ENCODE results near the gene C12orf57. TPM values are rescaled to one million over a fixed set of nuclear protein-coding genes. Genes with fewer than 3 reads are reported as not detected.

The C12orf57 gene, protein sequence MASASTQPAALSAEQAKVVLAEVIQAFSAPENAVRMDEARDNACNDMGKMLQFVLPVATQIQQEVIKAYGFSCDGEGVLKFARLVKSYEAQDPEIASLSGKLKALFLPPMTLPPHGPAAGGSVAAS
- total RNA-seq (100 to 1,000 TPM in 2 of 6 donors, 10 to 100 TPM in 4; 86.8 to 154 (median 97.6) TPM), polyA plus RNA-seq (100 to 1,000 TPM; 176 to 314 TPM)

DNA sequence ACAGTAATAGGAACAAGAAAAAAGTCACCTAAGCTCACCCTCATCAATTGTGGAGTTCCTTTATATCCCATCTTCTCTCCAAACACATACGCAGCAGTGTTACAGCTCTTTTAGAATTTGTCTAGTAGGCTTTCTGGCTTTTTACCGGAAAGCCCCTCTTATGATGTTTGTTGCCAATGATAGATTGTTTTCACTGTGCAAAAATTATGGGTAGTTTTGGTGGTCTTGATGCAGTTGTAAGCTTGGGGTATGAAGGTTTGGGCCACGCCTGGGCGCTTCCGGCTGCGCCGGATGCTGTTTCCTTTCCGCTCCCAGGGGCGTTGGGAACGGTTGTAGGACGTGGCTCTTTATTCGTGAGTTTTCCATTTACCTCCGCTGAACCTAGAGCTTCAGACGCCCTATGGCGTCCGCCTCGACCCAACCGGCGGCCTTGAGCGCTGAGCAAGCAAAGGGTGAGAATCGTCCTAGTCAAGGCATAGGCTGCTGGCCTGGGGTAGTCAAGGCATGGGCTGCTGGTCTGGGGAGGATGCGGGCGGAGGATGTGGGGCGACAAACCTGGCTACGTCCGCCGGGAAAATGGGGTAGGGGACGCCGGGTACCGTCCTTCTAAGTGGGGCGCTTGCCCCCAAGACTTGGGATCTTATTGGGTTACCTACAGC, at the start of gene C12orf57, which contains the start of gene RNU7-1:
C12orf57 (plus strand) TSS at position 301 of the 659 bp plus-strand sequence; CDS start at position 401, 100 bp downstream.
RNU7-1 (plus strand) TSS at position 95 of the 659 bp plus-strand sequence.
- TF ChIP-seq, protein P1, sequence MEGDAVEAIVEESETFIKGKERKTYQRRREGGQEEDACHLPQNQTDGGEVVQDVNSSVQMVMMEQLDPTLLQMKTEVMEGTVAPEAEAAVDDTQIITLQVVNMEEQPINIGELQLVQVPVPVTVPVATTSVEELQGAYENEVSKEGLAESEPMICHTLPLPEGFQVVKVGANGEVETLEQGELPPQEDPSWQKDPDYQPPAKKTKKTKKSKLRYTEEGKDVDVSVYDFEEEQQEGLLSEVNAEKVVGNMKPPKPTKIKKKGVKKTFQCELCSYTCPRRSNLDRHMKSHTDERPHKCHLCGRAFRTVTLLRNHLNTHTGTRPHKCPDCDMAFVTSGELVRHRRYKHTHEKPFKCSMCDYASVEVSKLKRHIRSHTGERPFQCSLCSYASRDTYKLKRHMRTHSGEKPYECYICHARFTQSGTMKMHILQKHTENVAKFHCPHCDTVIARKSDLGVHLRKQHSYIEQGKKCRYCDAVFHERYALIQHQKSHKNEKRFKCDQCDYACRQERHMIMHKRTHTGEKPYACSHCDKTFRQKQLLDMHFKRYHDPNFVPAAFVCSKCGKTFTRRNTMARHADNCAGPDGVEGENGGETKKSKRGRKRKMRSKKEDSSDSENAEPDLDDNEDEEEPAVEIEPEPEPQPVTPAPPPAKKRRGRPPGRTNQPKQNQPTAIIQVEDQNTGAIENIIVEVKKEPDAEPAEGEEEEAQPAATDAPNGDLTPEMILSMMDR (IDR thresholded peaks at IDR 0.05) = no peak
- H3K9me3 ChIP-seq = no peaks in the 10 kb centered on the region
- peak within 1 kb of the TSS; percentile 91 to 97 (median 96) for H3K27ac ChIP-seq
- DNase-seq (peak; percentile 70 to 87 (median 75)), FAIRE-seq (no peak), ATAC-seq (peak; percentile 39 to 62 (median 48))
- peak within 1 kb of the TSS; percentile 54 to 71 (median 66) for H3K4me3 ChIP-seq
- H3K36me3 ChIP-seq = peaks cover 0 to 4% (median 0%) of the 10 kb centered on the region in 3 donors
- H3K27me3 ChIP-seq = no peaks in the 10 kb centered on the region
- intact Hi-C loops (cut with DNase I) = loop anchor here in 1 of 3 donors (10.0 kb wide), 1 partner anchor 161 kb away; the partner anchor contains the start of gene C1RL
- 0 to 1% methylated on average over 30 to 31 of the region's 31 CpGs for WGBS, 2 donors
- peaks cover 13 to 21% (median 18%) of the 10 kb centered on the region in 3 donors for H3K4me1 ChIP-seq

DNA sequence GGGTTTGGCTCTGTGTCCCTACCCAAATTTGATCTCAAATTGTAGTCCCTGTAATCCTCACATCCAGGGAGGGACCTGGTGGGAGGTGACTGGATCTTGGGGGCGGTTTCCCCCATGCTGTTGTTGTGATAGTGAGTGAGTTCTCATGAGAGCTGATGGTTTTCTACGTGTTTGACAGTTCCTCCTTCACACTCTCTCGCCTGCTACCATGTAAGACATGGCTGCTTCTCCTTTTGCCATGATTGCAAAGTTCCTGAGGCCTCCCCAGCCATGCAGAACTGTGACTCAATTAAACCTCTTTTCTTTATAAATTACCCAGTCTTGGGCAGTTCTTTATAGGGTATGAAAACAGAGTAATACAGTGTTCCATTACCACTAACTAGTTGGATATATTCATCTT, 49.5 kb upstream of the C12orf57 start:
- WGBS, 2 donors = 80 to 93% methylated on average over 3 of the region's 3 CpGs
- no peak overlapping the region for H3K27ac ChIP-seq
- no peak for ATAC-seq
- intact Hi-C loops (cut with DNase I) = no loop called here
- no peak for FAIRE-seq
- TF ChIP-seq, protein P1 (IDR thresholded peaks at IDR 0.05) = no peak
- peaks cover 0 to under 1% (median 0%) of the 10 kb centered on the region in 3 donors for H3K4me1 ChIP-seq
- H3K4me3 ChIP-seq = no peak overlapping the region
- H3K36me3 ChIP-seq = no peaks in the 10 kb centered on the region
- no peaks in the 10 kb centered on the region for H3K9me3 ChIP-seq
- H3K27me3 ChIP-seq = no peaks in the 10 kb centered on the region
- no peak for DNase-seq

DNA sequence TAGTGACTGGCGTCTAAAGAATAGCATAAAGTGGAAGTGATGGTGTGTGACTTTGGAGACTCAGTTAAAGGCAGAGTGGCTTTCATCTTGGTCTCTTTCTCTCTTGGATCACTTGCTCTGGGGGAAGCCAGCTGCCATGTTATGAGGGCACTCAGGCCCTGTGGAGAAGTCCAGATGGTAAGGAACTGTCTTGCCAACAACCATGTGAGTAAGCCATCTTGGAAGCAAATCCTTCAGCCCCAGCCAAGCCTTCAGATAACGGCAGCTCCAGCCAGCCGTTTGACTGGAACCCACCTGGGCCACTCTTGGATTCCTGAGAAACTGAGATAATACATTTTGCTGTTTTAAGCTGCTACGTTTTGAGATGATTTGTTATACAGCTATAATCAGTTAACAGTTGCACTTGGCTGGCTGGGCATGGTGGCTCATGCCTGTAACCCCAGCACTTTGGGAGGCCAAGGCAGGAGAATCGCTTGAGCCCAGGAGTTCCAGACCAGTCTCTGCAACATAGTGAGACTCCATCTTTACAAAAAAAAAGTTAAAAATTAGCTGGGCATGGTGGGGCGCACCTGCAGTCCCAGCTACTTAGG, 46.9 kb upstream of the C12orf57 start:
- no peaks in the 10 kb centered on the region for H3K36me3 ChIP-seq
- 62% methylated on average over 6 of the region's 6 CpGs for WGBS, 2 donors

DNA sequence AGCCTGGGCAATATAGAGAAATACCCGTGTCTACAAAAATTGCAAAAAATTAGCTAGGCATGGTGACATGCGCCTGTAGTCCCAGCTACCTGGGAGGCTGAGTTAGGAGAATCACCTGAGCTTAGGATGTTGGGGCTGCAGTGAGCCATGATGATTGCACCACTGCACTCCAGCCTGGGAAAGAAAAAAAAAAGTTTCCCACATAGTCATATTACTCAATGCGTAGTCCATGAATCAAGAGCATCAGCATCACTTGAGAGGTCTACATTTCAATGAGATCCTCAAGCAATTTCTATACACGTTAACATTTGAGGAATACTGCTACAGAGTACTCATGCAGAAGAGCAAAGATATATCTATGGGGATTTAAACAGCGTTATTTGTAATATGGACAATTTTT, 44.4 kb upstream of the C12orf57 start:
- Histone ChIP-seq H3K9me3 (no peaks in the 10 kb centered on the region), H3K27me3 (no peaks in the 10 kb centered on the region), H3K4me3 (no peak overlapping the region), H3K4me1 (peaks cover 4 to 15% (median 5%) of the 10 kb centered on the region in 3 donors), H3K36me3 (no peaks in the 10 kb centered on the region), H3K27ac (peak overlapping the region in 1 of 4 donors; percentile 74)
- intact Hi-C loops (cut with DNase I) = no loop called here
- TF ChIP-seq, protein P1 (IDR thresholded peaks at IDR 0.05) = no peak
- FAIRE-seq = no peak
- 72 to 77% methylated on average over 5 of the region's 5 CpGs for WGBS, 2 donors
- no peak for DNase-seq
- ATAC-seq = no peak

More for the DNA sequence above, 46.9 kb upstream of the C12orf57 start:
- TF ChIP-seq, protein P1 (IDR thresholded peaks at IDR 0.05) = no peak
- intact Hi-C loops (cut with DNase I) = no loop called here
- peak in 3 of 4 donors; percentile 38 to 55 (median 52) for ATAC-seq
- no peaks in the 10 kb centered on the region for H3K27me3 ChIP-seq
- FAIRE-seq = no peak
- peaks cover 0 to 11% (median 5%) of the 10 kb centered on the region in 3 donors for H3K4me1 ChIP-seq
- DNase-seq = peak in 1 of 6 donors; percentile 72
- no peaks in the 10 kb centered on the region for H3K9me3 ChIP-seq
- no peak overlapping the region for H3K27ac ChIP-seq
- no peak overlapping the region for H3K4me3 ChIP-seq
